Measurements from ENCODE around the gene PSAT1.

DNA sequence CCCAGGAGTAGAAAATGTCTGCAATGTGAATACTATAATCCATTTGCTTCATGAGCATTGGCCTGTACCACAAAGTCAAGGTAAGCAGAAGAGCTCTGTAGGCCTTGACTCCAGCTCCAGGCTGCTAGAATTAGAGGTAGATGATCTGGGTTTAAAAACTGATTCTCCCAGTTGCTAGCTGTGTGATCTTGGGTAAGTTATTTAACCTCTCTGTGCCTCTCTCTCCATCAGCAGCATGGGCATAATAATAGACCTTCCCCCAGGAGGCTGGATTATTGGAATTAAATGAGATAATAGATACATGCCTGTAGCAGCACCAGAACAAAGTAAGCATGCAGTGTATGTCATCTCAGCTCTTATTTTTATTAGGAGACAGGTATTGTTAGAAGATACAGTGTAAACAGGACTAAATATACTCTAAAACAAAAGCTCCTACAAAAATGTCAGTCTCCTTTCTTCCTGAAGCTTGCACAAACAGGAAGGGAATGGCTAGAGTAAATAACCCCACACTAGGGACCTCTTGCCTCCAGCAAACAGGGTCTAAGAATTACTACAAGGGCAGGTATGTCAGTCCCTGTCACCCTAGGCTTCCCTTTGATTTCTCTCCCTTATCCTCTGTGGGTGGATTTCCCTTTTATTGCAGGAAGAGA, 57.5 kb downstream of the PSAT1 start:
- TF ChIP-seq STAT1 (IDR thresholded peaks at IDR 0.05; ENCODE audit: unreplicated experiment) (no peak), EZH2phosphoT487 (IDR thresholded peaks at IDR 0.05; ENCODE audit: unreplicated experiment) (no peak), CREB1 (CRISPR knock-in tag; IDR thresholded peaks at IDR 0.05; ENCODE audit: low read depth) (no peak), POLR2AphosphoS5 (IDR thresholded peaks at IDR 0.05; ENCODE audit: low read depth) (no peak), EZH2 (IDR thresholded peaks at IDR 0.05; ENCODE audit: low read depth, unreplicated experiment) (no peak)
- TF ChIP-seq, protein P1, sequence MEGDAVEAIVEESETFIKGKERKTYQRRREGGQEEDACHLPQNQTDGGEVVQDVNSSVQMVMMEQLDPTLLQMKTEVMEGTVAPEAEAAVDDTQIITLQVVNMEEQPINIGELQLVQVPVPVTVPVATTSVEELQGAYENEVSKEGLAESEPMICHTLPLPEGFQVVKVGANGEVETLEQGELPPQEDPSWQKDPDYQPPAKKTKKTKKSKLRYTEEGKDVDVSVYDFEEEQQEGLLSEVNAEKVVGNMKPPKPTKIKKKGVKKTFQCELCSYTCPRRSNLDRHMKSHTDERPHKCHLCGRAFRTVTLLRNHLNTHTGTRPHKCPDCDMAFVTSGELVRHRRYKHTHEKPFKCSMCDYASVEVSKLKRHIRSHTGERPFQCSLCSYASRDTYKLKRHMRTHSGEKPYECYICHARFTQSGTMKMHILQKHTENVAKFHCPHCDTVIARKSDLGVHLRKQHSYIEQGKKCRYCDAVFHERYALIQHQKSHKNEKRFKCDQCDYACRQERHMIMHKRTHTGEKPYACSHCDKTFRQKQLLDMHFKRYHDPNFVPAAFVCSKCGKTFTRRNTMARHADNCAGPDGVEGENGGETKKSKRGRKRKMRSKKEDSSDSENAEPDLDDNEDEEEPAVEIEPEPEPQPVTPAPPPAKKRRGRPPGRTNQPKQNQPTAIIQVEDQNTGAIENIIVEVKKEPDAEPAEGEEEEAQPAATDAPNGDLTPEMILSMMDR (conservative IDR thresholded peaks at IDR 0.05; ENCODE audit: low read depth in 2 of 2), result no peak
- TF ChIP-seq, protein P2, sequence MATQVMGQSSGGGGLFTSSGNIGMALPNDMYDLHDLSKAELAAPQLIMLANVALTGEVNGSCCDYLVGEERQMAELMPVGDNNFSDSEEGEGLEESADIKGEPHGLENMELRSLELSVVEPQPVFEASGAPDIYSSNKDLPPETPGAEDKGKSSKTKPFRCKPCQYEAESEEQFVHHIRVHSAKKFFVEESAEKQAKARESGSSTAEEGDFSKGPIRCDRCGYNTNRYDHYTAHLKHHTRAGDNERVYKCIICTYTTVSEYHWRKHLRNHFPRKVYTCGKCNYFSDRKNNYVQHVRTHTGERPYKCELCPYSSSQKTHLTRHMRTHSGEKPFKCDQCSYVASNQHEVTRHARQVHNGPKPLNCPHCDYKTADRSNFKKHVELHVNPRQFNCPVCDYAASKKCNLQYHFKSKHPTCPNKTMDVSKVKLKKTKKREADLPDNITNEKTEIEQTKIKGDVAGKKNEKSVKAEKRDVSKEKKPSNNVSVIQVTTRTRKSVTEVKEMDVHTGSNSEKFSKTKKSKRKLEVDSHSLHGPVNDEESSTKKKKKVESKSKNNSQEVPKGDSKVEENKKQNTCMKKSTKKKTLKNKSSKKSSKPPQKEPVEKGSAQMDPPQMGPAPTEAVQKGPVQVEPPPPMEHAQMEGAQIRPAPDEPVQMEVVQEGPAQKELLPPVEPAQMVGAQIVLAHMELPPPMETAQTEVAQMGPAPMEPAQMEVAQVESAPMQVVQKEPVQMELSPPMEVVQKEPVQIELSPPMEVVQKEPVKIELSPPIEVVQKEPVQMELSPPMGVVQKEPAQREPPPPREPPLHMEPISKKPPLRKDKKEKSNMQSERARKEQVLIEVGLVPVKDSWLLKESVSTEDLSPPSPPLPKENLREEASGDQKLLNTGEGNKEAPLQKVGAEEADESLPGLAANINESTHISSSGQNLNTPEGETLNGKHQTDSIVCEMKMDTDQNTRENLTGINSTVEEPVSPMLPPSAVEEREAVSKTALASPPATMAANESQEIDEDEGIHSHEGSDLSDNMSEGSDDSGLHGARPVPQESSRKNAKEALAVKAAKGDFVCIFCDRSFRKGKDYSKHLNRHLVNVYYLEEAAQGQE (IDR thresholded peaks at IDR 0.05; ENCODE audit: unreplicated experiment), result no peak
